ENCODE results near the gene TMPRSS11F. TPM values are rescaled to one million over a fixed set of nuclear protein-coding genes. Genes with fewer than 3 reads are reported as not detected.

Gene TMPRSS11F
- total and polyA plus RNA-seq, 10 donors, result not detected

GRCh38 chr4:68110441-68110840 is 19.2 kb downstream of the TMPRSS11F start:
- H3K27me3 ChIP-seq (replicated peaks in 1 of 7), result no peaks in the 10 kb centered on the region
- intact Hi-C loops (cut with DNase I; ENCODE audit: low total_unique reads), result no loop called here
- no peak overlapping the region for H3K27ac ChIP-seq
- no peak overlapping the region for H3K4me3 ChIP-seq
- 84 to 94% (median 90%) methylated on average over 1 of the region's 1 CpG for WGBS, 5 donors
- TF ChIP-seq CTCF (IDR thresholded peaks at IDR 0.05 in 8 of 11, conservative IDR thresholded peaks at IDR 0.05 in 3 of 11) (no peak), POLR2A (IDR thresholded peaks at IDR 0.05) (no peak), POLR2AphosphoS5 (IDR thresholded peaks at IDR 0.05) (no peak)
- H3K4me1 ChIP-seq, result no peaks in the 10 kb centered on the region
- DNase-seq, result no peak
- no peaks in the 10 kb centered on the region for H3K36me3 ChIP-seq
- peaks cover 0 to 13% (median 8%) of the 10 kb centered on the region in 8 donors for H3K9me3 ChIP-seq

- TF ChIP-seq POLR2AphosphoS5 (IDR thresholded peaks at IDR 0.05), result no peak
- no peak for TF ChIP-seq CTCF (IDR thresholded peaks at IDR 0.05 in 8 of 11, conservative IDR thresholded peaks at IDR 0.05 in 3 of 11)
- TF ChIP-seq POLR2A (IDR thresholded peaks at IDR 0.05), result no peak
- Histone ChIP-seq H3K27me3 (replicated peaks in 1 of 7) (no peaks in the 10 kb centered on the region), H3K4me1 (no peaks in the 10 kb centered on the region), H3K36me3 (no peaks in the 10 kb centered on the region), H3K4me3 (no peak overlapping the region), H3K27ac (no peak overlapping the region), H3K9me3 (peaks cover 0 to 7% (median 2%) of the 10 kb centered on the region in 8 donors)
- intact Hi-C loops (cut with DNase I; ENCODE audit: low total_unique reads), result no loop called here
- 45 to 86% (median 66%) methylated on average over 1 of the region's 1 CpG for WGBS, 5 donors
- no peak for DNase-seq
These were observed 19.8 kb downstream of the TMPRSS11F start for GRCh38 chr4:68109868-68110267.

- Histone ChIP-seq H3K27me3 (replicated peaks in 1 of 7) (no peaks in the 10 kb centered on the region), H3K9me3 (peaks cover 0 to 16% (median 3%) of the 10 kb centered on the region in 8 donors), H3K4me1 (no peaks in the 10 kb centered on the region), H3K27ac (no peak overlapping the region), H3K36me3 (no peaks in the 10 kb centered on the region), H3K4me3 (no peak overlapping the region)
- intact Hi-C loops (cut with DNase I; ENCODE audit: low total_unique reads), result no loop called here
- TF ChIP-seq POLR2AphosphoS5 (IDR thresholded peaks at IDR 0.05), result no peak
- TF ChIP-seq CTCF (IDR thresholded peaks at IDR 0.05 in 8 of 11, conservative IDR thresholded peaks at IDR 0.05 in 3 of 11), result no peak
- TF ChIP-seq POLR2A (IDR thresholded peaks at IDR 0.05), result no peak
- WGBS, 5 donors, result 25 to 64% (median 31%) methylated on average over 1 of the region's 1 CpG
- peak; percentile 35 for DNase-seq
These were observed 46.9 kb downstream of the TMPRSS11F start for GRCh38 chr4:68082758-68083157.

- no peak for TF ChIP-seq POLR2A (IDR thresholded peaks at IDR 0.05)
- TF ChIP-seq POLR2AphosphoS5 (IDR thresholded peaks at IDR 0.05), result no peak
- TF ChIP-seq CTCF (IDR thresholded peaks at IDR 0.05 in 8 of 11, conservative IDR thresholded peaks at IDR 0.05 in 3 of 11), result no peak
- H3K36me3 ChIP-seq, result no peaks in the 10 kb centered on the region
- H3K4me1 ChIP-seq, result no peaks in the 10 kb centered on the region
These were observed 49.7 kb downstream of the TMPRSS11F start for GRCh38 chr4:68079928-68080327.

More at GRCh38 chr4:68079928-68080327, 49.7 kb downstream of the TMPRSS11F start:
- Histone ChIP-seq H3K27me3 (replicated peaks in 1 of 7) (no peaks in the 10 kb centered on the region), H3K9me3 (no peaks in the 10 kb centered on the region), H3K27ac (no peak overlapping the region), H3K4me3 (no peak overlapping the region)
- no peak for DNase-seq
- intact Hi-C loops (cut with DNase I; ENCODE audit: low total_unique reads), result no loop called here
